Activated CD8-positive, alpha-beta T cell treated with anti-CD3 and anti-CD28 coated beads, Interleukin-2, amount 10 ng/mL, durations not matched to agents 7 days and 5 days (primary cell): ENCODE measurements around the gene PIP5K1A. TPM values are rescaled to one million over a fixed set of nuclear protein-coding genes. Genes with fewer than 3 reads are reported as not detected.

Source experiments
- ATAC-seq: fragments of 150-1000 bp; cut with Tn5 transposase; one replicate; pipeline ENCODE4 v1.10.0; 2021; ENCODE audit warnings: moderate library complexity
- CTCF ChIA-PET: fragments of 350-600 bp; sonication (Branson Sonifier 250); formaldehyde crosslinking; loops from one replicate; lab custom pipeline; 2021; ENCODE audit warnings: antibody characterized with exemption; lab: Charles Lee
- POLR2A ChIA-PET: fragments of 350-600 bp; sonication (Branson Sonifier 250); formaldehyde crosslinking; loops from one replicate; lab custom pipeline; 2021; ENCODE audit warnings: antibody characterized with exemption; lab: Charles Lee
- DNase-seq: peaks from one replicate; pipeline ENCODE4 v3.0.0-alpha.2; 2020
- H3K27ac Mint-ChIP-seq: one replicate; pipeline ENCODE4 v1.8.0; 2021; ENCODE audit warnings: mild to moderate bottlenecking, mixed read lengths
- H3K27me3 Mint-ChIP-seq: one replicate; pipeline ENCODE4 v1.8.0; 2021; ENCODE audit warnings: low read depth, mixed read lengths
- H3K36me3 Mint-ChIP-seq: one replicate; pipeline ENCODE4 v1.8.0; 2021; ENCODE audit warnings: low read depth, mixed read lengths
- H3K4me1 Mint-ChIP-seq: one replicate; pipeline ENCODE4 v1.8.0; 2021; ENCODE audit warnings: low read depth, mixed read lengths
- H3K4me3 Mint-ChIP-seq: one replicate; pipeline ENCODE4 v1.8.0; 2021; ENCODE audit warnings: mild to moderate bottlenecking, mixed read lengths
- H3K9me3 Mint-ChIP-seq: one replicate; pipeline ENCODE4 v1.8.0; 2022; ENCODE audit warnings: mixed read lengths; ENCODE audit not compliant: insufficient read depth
- total RNA-seq, 2 experiments: library from RNA; stranded (reverse); gene quantifications; one replicate each; pipeline ENCODE4 v1.2.3, GENCODE V29; 2021

PIP5K1A gene
- total RNA-seq, 2 experiments from 2014 or later = 64.9 to 69.2 TPM

DNA sequence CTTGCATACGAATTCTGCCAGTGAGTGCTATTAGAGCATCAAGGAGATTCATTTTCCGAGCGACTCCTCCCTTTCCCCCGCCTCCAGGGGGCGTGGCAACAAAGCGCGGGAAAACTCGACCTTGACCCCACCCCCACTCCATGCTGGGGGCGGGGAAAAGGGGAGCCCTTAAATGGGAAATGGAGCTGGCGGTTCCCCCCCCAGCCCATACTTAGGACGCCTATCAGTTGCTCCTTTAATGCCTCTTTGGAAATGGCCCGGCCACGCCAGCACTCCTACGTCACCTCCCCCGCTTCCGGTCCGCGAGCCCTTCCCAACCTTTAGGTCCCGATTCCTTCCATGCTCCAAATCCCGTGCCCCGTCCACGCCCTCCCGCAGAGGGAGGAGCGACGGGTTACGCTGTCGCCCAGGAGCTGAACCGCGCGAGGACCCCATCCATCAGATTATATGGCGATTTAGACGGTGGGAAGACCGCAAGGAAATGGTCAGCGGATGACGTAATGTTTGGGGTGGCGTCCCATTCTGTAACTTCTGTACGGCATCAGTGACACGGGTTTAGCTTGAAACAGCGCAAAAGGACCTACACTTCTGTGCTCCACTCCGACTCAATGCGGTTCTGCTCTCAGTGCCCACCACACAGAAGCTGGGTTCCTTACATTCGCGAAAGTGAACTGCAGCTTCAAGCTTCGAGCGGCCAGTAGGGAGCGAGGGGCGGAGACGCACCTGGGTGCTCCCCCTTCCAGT lies 83.0 kb downstream of the PIP5K1A start:
- Mint-ChIP-seq H3K27ac (peak overlapping the region; percentile 100), H3K27me3 (no peaks in the 10 kb centered on the region), H3K36me3 (peaks cover 9% of the 10 kb centered on the region), H3K4me1 (peaks cover 19% of the 10 kb centered on the region), H3K4me3 (peak overlapping the region; percentile 98), H3K9me3 (no peaks in the 10 kb centered on the region)
- ChIA-PET CTCF (interaction anchor here (0.6 to 1.9 kb wide), 26 partner anchors 10 to 313 kb away, joined by 3 to 16 read pairs (median 4); partner anchors contain the start of genes PI4KB and VPS72), POLR2A (interaction anchor here (0.6 to 3.4 kb wide), 26 partner anchors 9 to 233 kb away, joined by 3 to 29 read pairs (median 3); partner anchors contain the start of genes C1orf56, PI4KB, PIP5K1A and POGZ)
- DNase-seq (peak; percentile 97), ATAC-seq (peak; percentile 39)

DNA sequence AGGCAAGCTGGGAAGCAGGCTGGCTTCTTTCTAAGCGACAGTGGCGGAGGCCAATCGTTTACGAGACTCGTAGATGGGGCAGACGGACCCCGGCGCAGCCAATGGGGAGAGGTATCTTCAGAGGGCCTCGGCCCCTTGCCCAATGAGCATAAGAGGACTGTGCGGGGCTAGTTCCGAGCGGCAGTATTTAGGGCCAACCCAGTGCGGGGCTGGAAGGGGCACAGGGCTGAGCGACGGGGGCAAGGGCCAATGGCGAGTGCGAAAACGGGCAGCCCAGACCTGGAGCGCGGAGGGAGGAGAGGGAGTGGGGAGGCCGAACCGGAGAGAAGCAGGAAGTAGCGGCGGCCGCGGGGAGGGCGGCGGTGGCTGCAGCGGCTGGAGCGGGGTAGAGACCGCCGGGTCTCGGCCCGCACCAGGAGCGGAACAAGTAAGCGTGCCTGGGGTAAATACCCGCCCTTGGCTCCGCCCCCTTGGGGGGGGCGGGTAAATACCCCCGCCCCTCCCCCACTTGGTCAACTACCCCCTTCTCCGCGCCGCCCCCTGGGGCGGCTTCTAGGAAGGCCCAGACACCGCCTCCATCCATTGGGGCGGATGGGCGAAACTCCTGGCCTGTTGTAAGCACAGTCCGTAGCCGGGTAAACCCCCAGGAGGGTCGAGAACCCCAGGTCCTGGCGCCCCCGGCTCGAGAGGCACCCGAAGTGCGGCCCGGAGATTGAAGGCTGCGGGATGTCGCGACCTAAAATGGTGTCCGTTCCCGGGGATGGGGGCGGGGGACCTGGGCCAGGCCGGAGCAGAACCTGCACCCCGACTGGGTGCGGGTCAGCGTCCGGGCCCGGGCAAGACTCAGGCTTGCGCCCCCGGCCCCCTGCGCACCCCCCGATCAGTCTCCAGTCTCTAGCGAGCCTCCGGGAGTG lies 83.9 kb downstream of the PIP5K1A start, which contains the start of gene ZNF687:
ZNF687 (plus strand) TSS at position 331 of the 914 bp plus-strand sequence. CDS start 3,993 bp downstream, outside the sequence.
- ChIA-PET CTCF (interaction anchor here (0.6 to 2.8 kb wide), 19 partner anchors 10 to 312 kb away, joined by 3 to 16 read pairs (median 5); partner anchors contain the start of genes PI4KB and VPS72), POLR2A (interaction anchor here (0.6 to 3.4 kb wide), 28 partner anchors 10 to 234 kb away, joined by 3 to 29 read pairs (median 3); partner anchors contain the start of genes C1orf56, PI4KB, PIP5K1A and POGZ)
- H3K9me3 Mint-ChIP-seq = no peaks in the 10 kb centered on the region
- H3K36me3 Mint-ChIP-seq = peaks cover 14% of the 10 kb centered on the region
- peaks cover 19% of the 10 kb centered on the region for H3K4me1 Mint-ChIP-seq
- H3K27me3 Mint-ChIP-seq = no peaks in the 10 kb centered on the region
- H3K27ac Mint-ChIP-seq = peak within 1 kb of the TSS; percentile 100
- peak; percentile 94 for ATAC-seq
- peak; percentile 99 for DNase-seq
- peak within 1 kb of the TSS; percentile 98 for H3K4me3 Mint-ChIP-seq

DNA sequence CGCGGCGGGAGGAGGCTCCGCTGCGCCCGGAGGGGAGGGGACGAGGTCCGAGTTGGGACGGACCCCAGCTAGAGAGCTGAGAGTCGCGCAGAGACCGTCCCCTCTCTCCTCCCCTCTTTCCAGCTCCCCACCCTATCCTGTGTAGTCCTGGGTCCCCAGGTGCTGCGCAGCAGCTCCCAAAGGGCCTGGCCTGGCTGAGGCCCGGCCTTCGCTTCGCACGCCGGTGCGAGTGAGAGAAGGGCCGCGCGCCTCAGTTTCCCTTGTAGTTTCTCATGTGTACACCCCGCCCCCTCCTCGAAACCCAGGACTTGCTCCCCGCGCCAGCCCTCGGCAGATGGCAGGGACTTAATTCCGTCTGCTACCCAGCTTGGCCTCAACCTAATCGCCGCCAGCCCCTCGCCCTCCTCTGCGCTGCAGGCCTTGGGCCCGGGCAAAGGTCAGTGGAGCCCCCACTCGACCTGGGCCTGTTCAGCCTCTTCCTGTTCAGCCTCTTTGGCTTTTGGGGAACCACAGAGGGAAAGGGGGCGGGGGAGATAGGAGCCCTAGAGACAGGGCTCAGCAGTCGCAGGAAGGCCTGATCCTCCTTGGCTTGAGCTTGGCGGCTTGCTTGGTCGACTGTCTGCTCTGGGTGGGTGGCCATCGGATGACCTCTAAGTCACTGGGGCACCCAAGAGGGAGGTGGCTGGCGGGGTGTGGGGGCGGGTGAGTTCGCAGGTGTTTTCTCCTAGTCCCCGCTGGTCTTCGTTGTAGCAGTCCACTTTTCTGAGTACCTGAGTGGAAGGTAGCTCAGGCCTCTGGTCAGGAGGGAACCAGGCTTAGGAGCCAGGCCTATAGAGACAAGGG lies 84.8 kb downstream of the PIP5K1A start:
- Mint-ChIP-seq H3K27ac (peak overlapping the region; percentile 90), H3K4me3 (peak overlapping the region; percentile 98), H3K9me3 (no peaks in the 10 kb centered on the region), H3K4me1 (peaks cover 19% of the 10 kb centered on the region), H3K27me3 (no peaks in the 10 kb centered on the region), H3K36me3 (peaks cover 14% of the 10 kb centered on the region)
- no peak for ATAC-seq
- peak; percentile 37 for DNase-seq
- ChIA-PET POLR2A (interaction anchor here (0.5 to 3.4 kb wide), 10 partner anchors 10 to 918 kb away, joined by 3 to 29 read pairs (median 5); partner anchors contain the start of genes PI4KB, PSMB4, PSMD4 and VPS72), CTCF (interaction anchor here (0.6 to 2.8 kb wide), 5 partner anchors 9 to 183 kb away, joined by 3 to 13 read pairs (median 6); no protein-coding TSS in a partner anchor)

- peak overlapping the region; percentile 90 for H3K27ac Mint-ChIP-seq
- H3K9me3 Mint-ChIP-seq = no peaks in the 10 kb centered on the region
- DNase-seq (no peak), ATAC-seq (no peak)
- peak overlapping the region; percentile 98 for H3K4me3 Mint-ChIP-seq
- H3K4me1 Mint-ChIP-seq = peaks cover 19% of the 10 kb centered on the region
- peaks cover 24% of the 10 kb centered on the region for H3K36me3 Mint-ChIP-seq
- no peaks in the 10 kb centered on the region for H3K27me3 Mint-ChIP-seq
- ChIA-PET POLR2A (interaction anchor here (1.4 to 3.4 kb wide), 5 partner anchors 9 to 116 kb away, joined by 6 to 29 read pairs (median 10); partner anchors contain the start of genes PI4KB, PSMB4, PSMD4 and VPS72), CTCF (interaction anchor here (1.0 to 2.8 kb wide), 3 partner anchors 12 to 57 kb away, joined by 5 to 13 read pairs (median 7); no protein-coding TSS in a partner anchor)
Observed at GRCh38 chr1:151284013-151284577, 85.7 kb downstream of the PIP5K1A start.

- POLR2A ChIA-PET = interaction anchor here (0.6 to 1.3 kb wide), 2 partner anchors 9 to 48 kb away, joined by 3 read pairs; no protein-coding TSS in a partner anchor
- ATAC-seq = no peak
- no peak for DNase-seq
- H3K4me3 Mint-ChIP-seq = no peak overlapping the region
- CTCF ChIA-PET = no interaction called here
- H3K27ac Mint-ChIP-seq = no peak overlapping the region
- peaks cover 31% of the 10 kb centered on the region for H3K36me3 Mint-ChIP-seq
- peaks cover 19% of the 10 kb centered on the region for H3K4me1 Mint-ChIP-seq
- no peaks in the 10 kb centered on the region for H3K27me3 Mint-ChIP-seq
- H3K9me3 Mint-ChIP-seq = no peaks in the 10 kb centered on the region
Observed at GRCh38 chr1:151286619-151287340, 88.4 kb downstream of the PIP5K1A start.

- H3K27me3 Mint-ChIP-seq = no peaks in the 10 kb centered on the region
Observed at GRCh38 chr1:151287341-151287699, 89.0 kb downstream of the PIP5K1A start.

GRCh38 chr1:151287767-151288500 lies 89.6 kb downstream of the PIP5K1A start:
- ChIA-PET CTCF (interaction anchor here (0.8 kb wide), 1 partner anchor 13 kb away, joined by 4 read pairs; no protein-coding TSS in a partner anchor), POLR2A (no interaction called here)
- peaks cover 19% of the 10 kb centered on the region for H3K4me1 Mint-ChIP-seq
- DNase-seq = no peak
- H3K27me3 Mint-ChIP-seq = no peaks in the 10 kb centered on the region
- no peak overlapping the region for H3K4me3 Mint-ChIP-seq
- H3K9me3 Mint-ChIP-seq = no peaks in the 10 kb centered on the region
- ATAC-seq = no peak
- H3K36me3 Mint-ChIP-seq = peaks cover 35% of the 10 kb centered on the region
- no peak overlapping the region for H3K27ac Mint-ChIP-seq

More at GRCh38 chr1:151287341-151287699, 89.0 kb downstream of the PIP5K1A start:
- DNase-seq = no peak
- H3K9me3 Mint-ChIP-seq = no peaks in the 10 kb centered on the region
- peaks cover 19% of the 10 kb centered on the region for H3K4me1 Mint-ChIP-seq
- no peak overlapping the region for H3K4me3 Mint-ChIP-seq
- ATAC-seq = no peak
- no peak overlapping the region for H3K27ac Mint-ChIP-seq
- CTCF ChIA-PET = no interaction called here
- H3K36me3 Mint-ChIP-seq = peaks cover 31% of the 10 kb centered on the region
- POLR2A ChIA-PET = interaction anchor here (0.6 kb wide), 1 partner anchor 47 kb away, joined by 3 read pairs; no protein-coding TSS in a partner anchor

GRCh38 chr1:151288502-151288901 lies 90.2 kb downstream of the PIP5K1A start:
- CTCF ChIA-PET = interaction anchor here (0.8 to 1.5 kb wide), 2 partner anchors 12 to 53 kb away, joined by 3 to 4 read pairs; no protein-coding TSS in a partner anchor
- Mint-ChIP-seq H3K4me3 (no peak overlapping the region), H3K27ac (no peak overlapping the region), H3K36me3 (peaks cover 41% of the 10 kb centered on the region), H3K27me3 (no peaks in the 10 kb centered on the region), H3K9me3 (no peaks in the 10 kb centered on the region), H3K4me1 (peaks cover 15% of the 10 kb centered on the region)
- POLR2A ChIA-PET = no interaction called here
- ATAC-seq (no peak), DNase-seq (no peak)
